ENCODE results near the gene TSFM. TPM values are rescaled to one million over a fixed set of nuclear protein-coding genes. Genes with fewer than 3 reads are reported as not detected.
"Not testable (repeated sequence)": the region's sequence is repeated elsewhere in the genome, so short reads cannot be mapped to it uniquely, and the experiment has no call there.

The TSFM gene
- total RNA-seq, 2 donors from 2014 or later: 37.7 to 39.9 TPM

- peak; percentile 100 for DNase-seq
- H3K36me3 ChIP-seq (ENCODE audit: control insufficient read depth, insufficient read depth, low read length): peaks cover 31% of the 10 kb centered on the region
- Mint-ChIP-seq H3K9me3 (no peaks in the 10 kb centered on the region), H3K27ac (peak within 1 kb of the TSS; percentile 100), H3K4me1 (peaks cover 6% of the 10 kb centered on the region), H3K27me3 (ENCODE audit: insufficient read depth) (peaks cover 6% of the 10 kb centered on the region), H3K4me3 (peak within 1 kb of the TSS; percentile 85), H3K36me3 (ENCODE audit: low read depth) (peaks cover 26% of the 10 kb centered on the region)
- WGBS, 2 experiments (ENCODE audit: insufficient coverage in 1 of 2, insufficient read length in 1 of 2): 0% methylated on average over 14 to 28 of the region's 28 CpGs
- H3K27ac ChIP-seq (ENCODE audit: low read depth, low read length): peak within 1 kb of the TSS; percentile 96
- peaks cover 3% of the 10 kb centered on the region for H3K27me3 ChIP-seq (ENCODE audit: control insufficient read depth, insufficient read depth, low read length, poor library complexity, severe bottlenecking)
- peak within 1 kb of the TSS; percentile 99 for H3K9ac ChIP-seq (ENCODE audit: extremely low read depth, low read length, poor library complexity, severe bottlenecking)
- H3K9me3 ChIP-seq (ENCODE audit: control insufficient read depth, low read length): no peaks in the 10 kb centered on the region
- H3K4me1 ChIP-seq (ENCODE audit: control insufficient read depth, insufficient read depth, low read length): no peaks in the 10 kb centered on the region
- no peak for TF ChIP-seq CTCF (conservative IDR thresholded peaks at IDR 0.05)
- peak within 1 kb of the TSS; percentile 97 for H3K4me3 ChIP-seq (ENCODE audit: low read length)
Measured at GRCh38 chr12:57771873-57772428, 10.6 kb upstream of the TSFM start, which contains the start of gene METTL1. METTL1 (minus strand) TSS chr12:57772105; CDS start chr12:57772083, 22 bp downstream.

- WGBS, 2 experiments (ENCODE audit: insufficient coverage in 1 of 2, insufficient read length in 1 of 2): 8 to 9% methylated on average over 37 to 66 of the region's 67 CpGs
- peak within 1 kb of the TSS; percentile 97 for H3K4me3 ChIP-seq (ENCODE audit: low read length)
- peaks cover 31% of the 10 kb centered on the region for H3K36me3 ChIP-seq (ENCODE audit: control insufficient read depth, insufficient read depth, low read length)
- Mint-ChIP-seq H3K27me3 (ENCODE audit: insufficient read depth) (no peaks in the 10 kb centered on the region), H3K36me3 (ENCODE audit: low read depth) (peaks cover 26% of the 10 kb centered on the region), H3K4me3 (peak within 1 kb of the TSS; percentile 85), H3K4me1 (peaks cover 6% of the 10 kb centered on the region), H3K27ac (peak within 1 kb of the TSS; percentile 100), H3K9me3 (no peaks in the 10 kb centered on the region)
- no peak for TF ChIP-seq CTCF (conservative IDR thresholded peaks at IDR 0.05)
- no peaks in the 10 kb centered on the region for H3K4me1 ChIP-seq (ENCODE audit: control insufficient read depth, insufficient read depth, low read length)
- H3K27me3 ChIP-seq (ENCODE audit: control insufficient read depth, insufficient read depth, low read length, poor library complexity, severe bottlenecking): no peaks in the 10 kb centered on the region
- H3K27ac ChIP-seq (ENCODE audit: low read depth, low read length): peak within 1 kb of the TSS; percentile 96
- peak within 1 kb of the TSS; percentile 99 for H3K9ac ChIP-seq (ENCODE audit: extremely low read depth, low read length, poor library complexity, severe bottlenecking)
- no peaks in the 10 kb centered on the region for H3K9me3 ChIP-seq (ENCODE audit: control insufficient read depth, low read length)
- no peak for DNase-seq
Measured at GRCh38 chr12:57772429-57773322, 9.9 kb upstream of the TSFM start, which contains the start of gene EEF1AKMT3. EEF1AKMT3 (plus strand) TSS chr12:57772614; CDS start chr12:57772725, 111 bp downstream.

- not testable (repeated sequence) for H3K27ac ChIP-seq (ENCODE audit: low read depth, low read length); H3K9me3 Mint-ChIP-seq; H3K4me1 Mint-ChIP-seq; H3K4me3 ChIP-seq (ENCODE audit: low read length); H3K27ac Mint-ChIP-seq; H3K4me1 ChIP-seq (ENCODE audit: control insufficient read depth, insufficient read depth, low read length); H3K27me3 Mint-ChIP-seq (ENCODE audit: insufficient read depth); H3K27me3 ChIP-seq (ENCODE audit: control insufficient read depth, insufficient read depth, low read length, poor library complexity, severe bottlenecking); H3K9ac ChIP-seq (ENCODE audit: extremely low read depth, low read length, poor library complexity, severe bottlenecking); H3K4me3 Mint-ChIP-seq; DNase-seq; H3K9me3 ChIP-seq (ENCODE audit: control insufficient read depth, low read length)
- WGBS, 2 experiments (ENCODE audit: insufficient coverage in 1 of 2, insufficient read length in 1 of 2): 96% methylated on average over 11 of the region's 11 CpGs; no CpG with 5 or more reads in 1 of the 2 experiments
- peaks cover 12% of the 10 kb centered on the region for H3K36me3 Mint-ChIP-seq (ENCODE audit: low read depth)
- peaks cover 13% of the 10 kb centered on the region for H3K36me3 ChIP-seq (ENCODE audit: control insufficient read depth, insufficient read depth, low read length)
Measured at GRCh38 chr12:57774634-57775033, 8.0 kb upstream of the TSFM start.

Data from endodermal cell (in vitro differentiated cells).